Neural cell (in vitro differentiated cells): ENCODE measurements around the gene ZNRF2. TPM values are rescaled to one million over a fixed set of nuclear protein-coding genes. Genes with fewer than 3 reads are reported as not detected.

Experiments used
- H2AFZ ChIP-seq: fragments of 200-600, 300-800 bp; sonication (generic), shearing (Covaris generic); 2 replicates; pipeline ENCODE4 v1.6.0; 2014; ENCODE audit warnings: low read depth, mild to moderate bottlenecking, antibody characterized with exemption, low read length, moderate library complexity
- H3F3A ChIP-seq: fragments of 200-600 bp; shearing (Covaris generic); 2 replicates; pipeline ENCODE4 v1.6.1; 2016; ENCODE audit warnings: mild to moderate bottlenecking, moderate library complexity, mixed read lengths, antibody characterized with exemption, low read length; ENCODE audit not compliant: insufficient read depth, poor library complexity, severe bottlenecking
- H3K27ac ChIP-seq: fragments of 200-600, 300-800 bp; sonication (generic), shearing (Covaris generic); 2 replicates; pipeline ENCODE4 v1.5.1; 2014; ENCODE audit warnings: mild to moderate bottlenecking, low read length, moderate library complexity
- H3K27me3 ChIP-seq: fragments of 300-800, 200-600 bp; sonication (generic), shearing (Covaris generic); 2 replicates; pipeline ENCODE4 v1.6.0; 2014; ENCODE audit warnings: mild to moderate bottlenecking, low read depth, low read length, moderate library complexity; ENCODE audit not compliant: insufficient read depth
- H3K36me3 ChIP-seq: fragments of 300-800, 200-600 bp; sonication (generic), shearing (Covaris generic); 2 replicates; pipeline ENCODE4 v1.5.1; 2014; ENCODE audit warnings: mild to moderate bottlenecking, antibody characterized with exemption, low read length, moderate library complexity; ENCODE audit not compliant: insufficient read depth
- H3K4me2 ChIP-seq: fragments of 300-800, 200-600 bp; sonication (generic), shearing (Covaris generic); 2 replicates; pipeline ENCODE4 v1.6.0; 2014; ENCODE audit warnings: mild to moderate bottlenecking, low read length
- H3K4me3 ChIP-seq: fragments of 300-800, 200-600 bp; sonication (generic), shearing (Covaris generic); 2 replicates; pipeline ENCODE4 v1.5.1; 2014; ENCODE audit warnings: mild to moderate bottlenecking, low read length, moderate library complexity
- H3K79me2 ChIP-seq: fragments of 200-600 bp; shearing (Covaris generic); replicated peaks from 2 replicates; pipeline ENCODE4 v1.6.0; 2014; ENCODE audit warnings: mild to moderate bottlenecking, low read length, moderate library complexity; ENCODE audit not compliant: insufficient read depth
- H3K9ac ChIP-seq: fragments of 300-800, 200-600 bp; sonication (generic), shearing (Covaris generic); 2 replicates; pipeline ENCODE4 v1.6.1; 2016; ENCODE audit warnings: mild to moderate bottlenecking, low read length, mixed read lengths
- H3K9me2 ChIP-seq: fragments of 200-600 bp; shearing (Covaris generic); 2 replicates; pipeline ENCODE4 v1.6.1; 2016; ENCODE audit warnings: mild to moderate bottlenecking, low read length, mixed read lengths; ENCODE audit not compliant: insufficient read depth
- H3K9me3 ChIP-seq: fragments of 200-600, 300-800 bp; sonication (generic), shearing (Covaris generic); 2 replicates; pipeline ENCODE4 v1.6.1; 2016; ENCODE audit warnings: mild to moderate bottlenecking, mixed run types, low read length, moderate library complexity, mixed read lengths
- H4K20me1 ChIP-seq: fragments of 200-600 bp; shearing (Covaris generic); 2 replicates; pipeline ENCODE4 v1.6.1; 2016; ENCODE audit warnings: mild to moderate bottlenecking, mixed run types; ENCODE audit not compliant: insufficient read depth
- EP300 ChIP-seq: fragments of 450-650 bp; conservative IDR thresholded peaks from 2 replicates; pipeline ENCODE4 v1.6.1; 2014; ENCODE audit warnings: antibody characterized with exemption, mild to moderate bottlenecking, moderate library complexity; ENCODE audit not compliant: poor library complexity, severe bottlenecking
- MXI1 ChIP-seq: fragments of 450-650 bp; conservative IDR thresholded peaks from 2 replicates; pipeline ENCODE4 v1.6.1; 2014; ENCODE audit warnings: antibody characterized with exemption, mild to moderate bottlenecking; ENCODE audit not compliant: poor library complexity, severe bottlenecking
- POLR2AphosphoS5 ChIP-seq: IDR thresholded peaks from 2 replicates; pipeline ENCODE4 v1.6.1; 2012
- RAD21 ChIP-seq: fragments of 450-650 bp; conservative IDR thresholded peaks from 2 replicates; pipeline ENCODE4 v1.6.1; 2014; ENCODE audit warnings: antibody characterized with exemption, mild to moderate bottlenecking, moderate library complexity
- SMC3 ChIP-seq: fragments of 450-650 bp; conservative IDR thresholded peaks from 2 replicates; pipeline ENCODE4 v1.6.1; 2014; ENCODE audit warnings: antibody characterized with exemption, mild to moderate bottlenecking, moderate library complexity; ENCODE audit not compliant: poor library complexity
- polyA plus RNA-seq: library from polyadenylated mRNA; depleted of rRNA; stranded (reverse); fragments of >200 nt; gene quantifications from 2 replicates; pipeline ENCODE4 v1.2.3, GENCODE V29; 2014
- TF ChIP-seq, protein P1 (sequence below): IDR thresholded peaks from 2 replicates; pipeline ENCODE4 v1.6.1; 2012; ENCODE audit warnings: borderline replicate concordance
- TF ChIP-seq, protein P2 (sequence below): fragments of 450-650 bp; IDR thresholded peaks from 2 replicates; pipeline ENCODE4 v1.5.1; 2014; ENCODE audit warnings: antibody characterized with exemption, mild to moderate bottlenecking, moderate library complexity; ENCODE audit not compliant: poor library complexity, severe bottlenecking

ZNRF2 gene
- polyA plus RNA-seq, 1 donor from 2014 or later, result 12.2 TPM

DNA sequence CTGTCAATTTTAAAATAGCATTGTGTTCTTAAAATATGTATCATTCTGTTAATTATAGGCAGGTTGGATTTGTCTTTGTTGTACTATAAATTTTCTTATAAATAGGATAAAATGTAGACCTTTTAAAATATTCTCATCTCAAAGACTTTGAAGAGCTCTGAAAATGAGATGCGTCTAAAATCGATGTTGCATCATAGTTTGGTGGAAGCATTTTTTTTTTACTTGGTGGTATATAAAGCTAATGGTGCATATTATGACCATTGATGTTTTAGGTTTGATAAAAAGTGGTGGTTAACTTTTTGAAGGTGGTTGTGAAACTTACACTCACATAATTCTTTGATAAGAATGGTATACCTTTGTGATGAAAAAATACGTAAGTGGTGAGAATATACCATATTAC lies 69.1 kb downstream of the ZNRF2 start:
- Histone ChIP-seq H4K20me1 (no peaks in the 10 kb centered on the region), H3F3A (no peaks in the 10 kb centered on the region), H3K4me3 (no peak overlapping the region), H3K27me3 (no peaks in the 10 kb centered on the region), H3K36me3 (no peaks in the 10 kb centered on the region), H3K9me2 (no peaks in the 10 kb centered on the region), H3K79me2 (peaks cover 3% of the 10 kb centered on the region), H3K9ac (no peak overlapping the region), H3K4me2 (no peak overlapping the region), H3K9me3 (no peaks in the 10 kb centered on the region), H2AFZ (no peak overlapping the region), H3K27ac (no peak overlapping the region)
- TF ChIP-seq SMC3, result no peak
- TF ChIP-seq, protein P1, sequence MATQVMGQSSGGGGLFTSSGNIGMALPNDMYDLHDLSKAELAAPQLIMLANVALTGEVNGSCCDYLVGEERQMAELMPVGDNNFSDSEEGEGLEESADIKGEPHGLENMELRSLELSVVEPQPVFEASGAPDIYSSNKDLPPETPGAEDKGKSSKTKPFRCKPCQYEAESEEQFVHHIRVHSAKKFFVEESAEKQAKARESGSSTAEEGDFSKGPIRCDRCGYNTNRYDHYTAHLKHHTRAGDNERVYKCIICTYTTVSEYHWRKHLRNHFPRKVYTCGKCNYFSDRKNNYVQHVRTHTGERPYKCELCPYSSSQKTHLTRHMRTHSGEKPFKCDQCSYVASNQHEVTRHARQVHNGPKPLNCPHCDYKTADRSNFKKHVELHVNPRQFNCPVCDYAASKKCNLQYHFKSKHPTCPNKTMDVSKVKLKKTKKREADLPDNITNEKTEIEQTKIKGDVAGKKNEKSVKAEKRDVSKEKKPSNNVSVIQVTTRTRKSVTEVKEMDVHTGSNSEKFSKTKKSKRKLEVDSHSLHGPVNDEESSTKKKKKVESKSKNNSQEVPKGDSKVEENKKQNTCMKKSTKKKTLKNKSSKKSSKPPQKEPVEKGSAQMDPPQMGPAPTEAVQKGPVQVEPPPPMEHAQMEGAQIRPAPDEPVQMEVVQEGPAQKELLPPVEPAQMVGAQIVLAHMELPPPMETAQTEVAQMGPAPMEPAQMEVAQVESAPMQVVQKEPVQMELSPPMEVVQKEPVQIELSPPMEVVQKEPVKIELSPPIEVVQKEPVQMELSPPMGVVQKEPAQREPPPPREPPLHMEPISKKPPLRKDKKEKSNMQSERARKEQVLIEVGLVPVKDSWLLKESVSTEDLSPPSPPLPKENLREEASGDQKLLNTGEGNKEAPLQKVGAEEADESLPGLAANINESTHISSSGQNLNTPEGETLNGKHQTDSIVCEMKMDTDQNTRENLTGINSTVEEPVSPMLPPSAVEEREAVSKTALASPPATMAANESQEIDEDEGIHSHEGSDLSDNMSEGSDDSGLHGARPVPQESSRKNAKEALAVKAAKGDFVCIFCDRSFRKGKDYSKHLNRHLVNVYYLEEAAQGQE, result no peak

DNA sequence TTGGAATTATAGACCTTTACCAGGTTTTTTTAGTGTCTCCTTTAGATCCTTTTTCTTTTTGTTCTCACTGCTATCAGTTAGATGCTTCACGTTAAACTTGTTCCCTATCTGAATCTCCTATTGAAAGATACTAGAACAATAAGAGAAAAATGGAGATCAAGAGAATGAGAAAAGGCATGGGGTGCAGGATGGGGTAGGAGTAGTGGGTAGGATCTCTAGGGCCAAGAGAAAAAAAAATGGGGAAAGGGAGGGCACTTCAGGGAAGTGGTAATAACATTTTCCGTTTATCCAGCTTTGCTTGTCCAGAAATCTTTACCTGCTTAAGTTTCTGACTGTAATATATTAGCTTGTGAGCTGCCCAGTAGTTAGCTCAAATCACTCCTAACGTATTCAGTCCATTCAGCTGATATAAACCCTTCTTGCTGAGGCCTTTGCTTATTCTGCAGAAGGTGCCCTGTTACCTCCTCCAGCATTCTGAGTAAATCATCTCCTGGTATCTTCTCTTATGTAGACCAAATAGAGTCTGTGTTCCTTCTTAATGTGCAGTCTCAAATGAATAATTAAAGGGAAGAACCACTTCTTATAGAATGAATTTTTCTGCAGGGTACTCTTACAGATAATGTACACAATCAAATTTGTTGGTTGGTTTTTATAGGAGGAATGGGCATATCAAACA lies 69.7 kb downstream of the ZNRF2 start:
- Histone ChIP-seq H3K9me2 (no peaks in the 10 kb centered on the region), H3K4me2 (no peak overlapping the region), H3K4me3 (no peak overlapping the region), H3K79me2 (peaks cover 3% of the 10 kb centered on the region), H3K9me3 (no peaks in the 10 kb centered on the region), H3K36me3 (no peaks in the 10 kb centered on the region), H4K20me1 (no peaks in the 10 kb centered on the region), H3F3A (no peaks in the 10 kb centered on the region), H3K27me3 (no peaks in the 10 kb centered on the region), H3K9ac (no peak overlapping the region), H2AFZ (no peak overlapping the region), H3K27ac (no peak overlapping the region)
- TF ChIP-seq MXI1 (no peak), POLR2AphosphoS5 (no peak), EP300 (no peak), SMC3 (no peak)
- TF ChIP-seq, protein P2, sequence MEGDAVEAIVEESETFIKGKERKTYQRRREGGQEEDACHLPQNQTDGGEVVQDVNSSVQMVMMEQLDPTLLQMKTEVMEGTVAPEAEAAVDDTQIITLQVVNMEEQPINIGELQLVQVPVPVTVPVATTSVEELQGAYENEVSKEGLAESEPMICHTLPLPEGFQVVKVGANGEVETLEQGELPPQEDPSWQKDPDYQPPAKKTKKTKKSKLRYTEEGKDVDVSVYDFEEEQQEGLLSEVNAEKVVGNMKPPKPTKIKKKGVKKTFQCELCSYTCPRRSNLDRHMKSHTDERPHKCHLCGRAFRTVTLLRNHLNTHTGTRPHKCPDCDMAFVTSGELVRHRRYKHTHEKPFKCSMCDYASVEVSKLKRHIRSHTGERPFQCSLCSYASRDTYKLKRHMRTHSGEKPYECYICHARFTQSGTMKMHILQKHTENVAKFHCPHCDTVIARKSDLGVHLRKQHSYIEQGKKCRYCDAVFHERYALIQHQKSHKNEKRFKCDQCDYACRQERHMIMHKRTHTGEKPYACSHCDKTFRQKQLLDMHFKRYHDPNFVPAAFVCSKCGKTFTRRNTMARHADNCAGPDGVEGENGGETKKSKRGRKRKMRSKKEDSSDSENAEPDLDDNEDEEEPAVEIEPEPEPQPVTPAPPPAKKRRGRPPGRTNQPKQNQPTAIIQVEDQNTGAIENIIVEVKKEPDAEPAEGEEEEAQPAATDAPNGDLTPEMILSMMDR, result no peak

DNA sequence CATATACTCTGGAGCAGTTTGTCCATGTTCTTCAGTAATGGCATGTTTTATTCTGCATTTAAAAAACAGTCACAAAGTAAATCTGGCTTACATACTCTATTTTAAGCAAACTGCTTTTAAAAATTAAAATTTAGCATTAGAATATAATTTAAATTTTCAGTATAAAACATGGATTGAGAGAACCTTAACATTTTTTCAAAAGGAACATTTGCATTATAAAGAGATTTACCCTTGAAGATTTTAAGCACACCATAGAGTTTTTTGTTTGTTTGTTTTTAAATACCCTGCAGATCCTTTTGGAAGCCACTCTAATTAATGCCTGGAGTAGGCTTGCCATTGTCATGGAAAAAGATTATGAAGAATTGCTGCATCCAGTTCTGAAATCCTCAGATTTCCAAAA lies 70.4 kb downstream of the ZNRF2 start:
- Histone ChIP-seq H3K27ac (no peak overlapping the region), H4K20me1 (no peaks in the 10 kb centered on the region), H3F3A (no peaks in the 10 kb centered on the region), H3K36me3 (no peaks in the 10 kb centered on the region), H3K9me3 (no peaks in the 10 kb centered on the region), H3K27me3 (no peaks in the 10 kb centered on the region), H3K79me2 (peaks cover 3% of the 10 kb centered on the region), H3K4me3 (no peak overlapping the region), H3K9ac (no peak overlapping the region), H2AFZ (no peak overlapping the region), H3K4me2 (no peak overlapping the region), H3K9me2 (no peaks in the 10 kb centered on the region)
- TF ChIP-seq RAD21, result no peak
- no peak for TF ChIP-seq SMC3
- TF ChIP-seq POLR2AphosphoS5, result no peak
